HepG2 (cell line): ENCODE results near the gene IL22RA1. TPM values are rescaled to one million over a fixed set of nuclear protein-coding genes. Genes with fewer than 3 reads are reported as not detected.

ENCODE experiments used
- DMAP1 ChIP-seq: IDR thresholded peaks from 2 replicates; pipeline ENCODE4 v1.6.1; 2016
- ERF ChIP-seq: IDR thresholded peaks from 2 replicates; pipeline ENCODE4 v1.6.1; 2018; ENCODE audit warnings: missing biosample characterization, missing genetic modification reagents
- GFI1 ChIP-seq: sonication (generic); formaldehyde crosslinking; IDR thresholded peaks from 2 replicates; pipeline ENCODE4 v1.5.0; 2020; ENCODE audit warnings: missing genetic modification reagents, mild to moderate bottlenecking, borderline replicate concordance
- IRF2 ChIP-seq: IDR thresholded peaks from 2 replicates; pipeline ENCODE4 v1.6.1; 2018; ENCODE audit warnings: missing genetic modification reagents, missing compliant biosample characterization
- KAT7 ChIP-seq: IDR thresholded peaks from 2 replicates; pipeline ENCODE4 v1.6.1; 2018; ENCODE audit warnings: borderline replicate concordance, missing compliant biosample characterization
- KDM6A ChIP-seq: IDR thresholded peaks from 2 replicates; pipeline ENCODE4 v1.6.1; 2016; ENCODE audit warnings: low read depth
- RBFOX2 ChIP-seq: fragments of 200-400 bp; formaldehyde crosslinking; IDR thresholded peaks from 2 replicates; pipeline ENCODE4 v1.6.1; 2017; ENCODE audit warnings: low read depth, mild to moderate bottlenecking, low read length
- SMYD3 ChIP-seq: sonication (generic); formaldehyde crosslinking; IDR thresholded peaks from 2 replicates; pipeline ENCODE4 v1.8.1; 2023; ENCODE audit warnings: mild to moderate bottlenecking, missing genetic modification reagents
- TGIF2 ChIP-seq: IDR thresholded peaks from 2 replicates; pipeline ENCODE4 v1.6.1; 2016; ENCODE audit warnings: control low read depth, missing compliant biosample characterization
- ZBTB7B ChIP-seq: sonication (generic); formaldehyde crosslinking; IDR thresholded peaks from 2 replicates; pipeline ENCODE4 v1.4.0; 2020; ENCODE audit warnings: missing genetic modification reagents
- ZFP37 ChIP-seq: sonication (generic); formaldehyde crosslinking; IDR thresholded peaks from 2 replicates; pipeline ENCODE4 v1.4.0; 2020; ENCODE audit warnings: missing genetic modification reagents, borderline replicate concordance
- ZFP62 ChIP-seq: sonication (generic); formaldehyde crosslinking; IDR thresholded peaks from 2 replicates; pipeline ENCODE4 v1.4.0; 2020; ENCODE audit warnings: missing genetic modification reagents
- ZNF136 ChIP-seq: sonication (generic); formaldehyde crosslinking; IDR thresholded peaks from 2 replicates; pipeline ENCODE4 v1.8.1; 2022; ENCODE audit warnings: low read depth, mild to moderate bottlenecking, moderate library complexity, missing genetic modification reagents
- ZNF232 ChIP-seq: sonication (generic); formaldehyde crosslinking; IDR thresholded peaks from 2 replicates; pipeline ENCODE4 v1.4.0; 2020; ENCODE audit warnings: missing genetic modification reagents, borderline replicate concordance
- ZNF546 ChIP-seq: sonication (generic); formaldehyde crosslinking; conservative IDR thresholded peaks from 2 replicates; pipeline ENCODE4 v1.8.1; 2023; ENCODE audit warnings: mild to moderate bottlenecking, missing genetic modification reagents
- ZNF556 ChIP-seq: sonication (generic); formaldehyde crosslinking; IDR thresholded peaks from 2 replicates; pipeline ENCODE4 v1.4.0; 2020; ENCODE audit warnings: mild to moderate bottlenecking, missing genetic modification reagents, borderline replicate concordance
- ZNF660 ChIP-seq: sonication (generic); formaldehyde crosslinking; IDR thresholded peaks from 2 replicates; pipeline ENCODE4 v1.5.1; 2020; ENCODE audit warnings: mild to moderate bottlenecking, low read depth, missing genetic modification reagents, borderline replicate concordance
- ZNF747 ChIP-seq: sonication (generic); formaldehyde crosslinking; IDR thresholded peaks from 2 replicates; pipeline ENCODE4 v1.8.1; 2023; ENCODE audit warnings: missing genetic modification reagents, mild to moderate bottlenecking, borderline replicate concordance
- ZNF749 ChIP-seq: sonication (generic); formaldehyde crosslinking; IDR thresholded peaks from 2 replicates; pipeline ENCODE4 v1.8.0; 2022; ENCODE audit warnings: mild to moderate bottlenecking, missing genetic modification reagents, moderate library complexity, borderline replicate concordance
- ZNF75D ChIP-seq: sonication (generic); formaldehyde crosslinking; IDR thresholded peaks from 2 replicates; pipeline ENCODE4 v1.8.1; 2023; ENCODE audit warnings: missing genetic modification reagents, mild to moderate bottlenecking, borderline replicate concordance
- ZSCAN22 ChIP-seq: sonication (generic); formaldehyde crosslinking; IDR thresholded peaks from 2 replicates; pipeline ENCODE4 v1.4.0; 2020; ENCODE audit warnings: mild to moderate bottlenecking, missing genetic modification reagents
- polyA plus RNA-seq, 8 experiments: library from polyadenylated mRNA; depleted of rRNA in 3 of 8; stranded (reverse) in 7 of 8; unstranded in 1 of 8; fragments of >200 nt; fragmentation: Illumina TruSeq in 4 of 8; extraction: Trizol in 4 of 8; gene quantifications; 2 replicates each; pipeline versions ENCODE4 v1.2.1 to v1.2.3, GENCODE V29; 2011 to 2016; ENCODE audit warnings: low read depth in 4 of 8, missing spikeins in 1 of 8, mixed read lengths in 1 of 8; ENCODE audit not compliant: insufficient read depth in 1 of 8
- total RNA-seq, 5 experiments: library from RNA; depleted of rRNA; stranded (reverse); fragments of >200 nt; fragmentation: Illumina TruSeq; extraction: Trizol; gene quantifications; 2 replicates each; pipeline ENCODE4 v1.2.3, GENCODE V29; 2016; ENCODE audit warnings: low read depth in 1 of 5
- TF ChIP-seq, protein P1 (sequence below): IDR thresholded peaks from 2 replicates; pipeline ENCODE4 v1.6.1; 2012; ENCODE audit warnings: inconsistent platforms
- TF ChIP-seq, protein P2 (sequence below): IDR thresholded peaks from 2 replicates; pipeline ENCODE4 v1.6.1; 2016; ENCODE audit warnings: missing genetic modification reagents, missing compliant biosample characterization
- TF ChIP-seq, protein P3 (sequence below): sonication (generic); formaldehyde crosslinking; IDR thresholded peaks from 2 replicates; pipeline ENCODE4 v1.9.0; 2021; ENCODE audit warnings: missing genetic modification reagents, borderline replicate concordance

The IL22RA1 gene
- total and polyA plus RNA-seq, 2 of the 13 experiments (the other 11 are each of a cell fraction or from before 2014, with no cell fraction given) = 4.4 to 10.2 TPM

DNA sequence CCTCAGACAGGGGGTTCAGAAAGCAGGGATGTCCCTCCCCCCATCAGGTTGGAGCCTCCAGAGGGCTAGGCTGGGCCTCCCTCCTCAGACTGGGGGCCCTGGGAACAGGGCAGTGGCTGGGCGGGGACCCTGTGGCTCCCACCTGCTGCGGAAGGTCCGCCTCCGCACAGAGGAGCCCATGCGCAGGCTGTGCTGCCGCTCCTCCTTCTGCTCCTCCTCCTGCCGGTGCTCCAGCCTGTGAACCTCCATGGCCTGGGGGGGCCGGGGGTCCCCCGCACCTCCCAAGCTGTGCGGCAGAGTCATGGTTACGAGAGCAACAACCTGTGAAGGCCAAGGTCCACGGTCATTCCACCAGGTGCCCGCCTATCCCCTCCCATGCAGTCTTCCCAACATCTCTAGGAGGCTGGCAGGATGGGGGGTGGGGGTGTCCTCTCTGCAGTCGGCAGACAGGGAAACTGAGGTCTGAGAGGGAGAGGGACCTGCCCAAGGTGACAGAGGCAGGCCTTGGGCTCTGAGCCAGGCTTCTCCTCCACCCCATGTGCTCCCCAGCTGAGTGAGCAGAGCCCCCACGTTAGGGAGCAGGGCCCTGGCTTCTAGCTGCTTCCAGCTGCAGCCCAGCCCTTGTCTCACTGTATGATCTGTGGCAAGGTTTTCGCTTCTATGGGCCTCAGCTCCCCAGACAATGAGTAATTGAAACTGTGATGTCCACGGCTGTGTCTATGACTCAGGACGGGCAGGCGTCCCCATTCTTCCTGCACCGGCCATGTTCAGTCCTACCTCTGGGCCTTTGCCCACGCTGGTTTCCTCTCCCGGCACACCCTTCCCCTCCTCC, 34.4 kb downstream of the IL22RA1 start (continued):
- TF ChIP-seq, protein P1, sequence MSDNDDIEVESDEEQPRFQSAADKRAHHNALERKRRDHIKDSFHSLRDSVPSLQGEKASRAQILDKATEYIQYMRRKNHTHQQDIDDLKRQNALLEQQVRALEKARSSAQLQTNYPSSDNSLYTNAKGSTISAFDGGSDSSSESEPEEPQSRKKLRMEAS = peak; percentile 49; the same call in 1 of the 2 replicates
- TF ChIP-seq ZNF556 (CRISPR knock-in tag) (peak; percentile 13; the same call in 1 of the 2 replicates), ERF (CRISPR knock-in tag) (peak; percentile 72), ZNF546 (CRISPR knock-in tag) (no peak), KAT7 (CRISPR knock-in tag) (no peak), ZNF136 (0 out of 2 replicates have a peak, but pooled peaks have one; percentile 36), KDM6A (CRISPR knock-in tag) (peak; percentile 56; the same call in 1 of the 2 replicates), ZNF232 (CRISPR knock-in tag) (no peak; the same call in 1 of the 2 replicates), ZFP62 (CRISPR knock-in tag) (no peak), TGIF2 (peak; percentile 59; the same call in 1 of the 2 replicates), ZSCAN22 (peak; percentile 99), ZNF749 (CRISPR knock-in tag) (no peak), GFI1 (peak; percentile 34; the same call in 1 of the 2 replicates), RBFOX2 (peak; percentile 42; the same call in 1 of the 2 replicates), ZFP37 (CRISPR knock-in tag) (no peak), ZBTB7B (CRISPR knock-in tag) (peak; percentile 91), DMAP1 (peak; percentile 18; the same call in 1 of the 2 replicates), IRF2 (peak; percentile 25; the same call in 1 of the 2 replicates), ZNF75D (CRISPR knock-in tag) (no peak), SMYD3 (CRISPR knock-in tag) (0 out of 2 replicates have a peak, but pooled peaks have one; percentile 54), ZNF660 (CRISPR knock-in tag) (no peak), ZNF747 (CRISPR knock-in tag) (0 out of 2 replicates have a peak, but pooled peaks have one; percentile 44)
- TF ChIP-seq, protein P2, sequence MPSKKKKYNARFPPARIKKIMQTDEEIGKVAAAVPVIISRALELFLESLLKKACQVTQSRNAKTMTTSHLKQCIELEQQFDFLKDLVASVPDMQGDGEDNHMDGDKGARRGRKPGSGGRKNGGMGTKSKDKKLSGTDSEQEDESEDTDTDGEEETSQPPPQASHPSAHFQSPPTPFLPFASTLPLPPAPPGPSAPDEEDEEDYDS = peak; percentile 71
- TF ChIP-seq, protein P3, sequence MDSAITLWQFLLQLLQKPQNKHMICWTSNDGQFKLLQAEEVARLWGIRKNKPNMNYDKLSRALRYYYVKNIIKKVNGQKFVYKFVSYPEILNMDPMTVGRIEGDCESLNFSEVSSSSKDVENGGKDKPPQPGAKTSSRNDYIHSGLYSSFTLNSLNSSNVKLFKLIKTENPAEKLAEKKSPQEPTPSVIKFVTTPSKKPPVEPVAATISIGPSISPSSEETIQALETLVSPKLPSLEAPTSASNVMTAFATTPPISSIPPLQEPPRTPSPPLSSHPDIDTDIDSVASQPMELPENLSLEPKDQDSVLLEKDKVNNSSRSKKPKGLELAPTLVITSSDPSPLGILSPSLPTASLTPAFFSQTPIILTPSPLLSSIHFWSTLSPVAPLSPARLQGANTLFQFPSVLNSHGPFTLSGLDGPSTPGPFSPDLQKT (CRISPR knock-in tag) = no peak
